ENCODE results near the gene CENPN. TPM values are rescaled to one million over a fixed set of nuclear protein-coding genes. Genes with fewer than 3 reads are reported as not detected.

Gene CENPN, protein sequence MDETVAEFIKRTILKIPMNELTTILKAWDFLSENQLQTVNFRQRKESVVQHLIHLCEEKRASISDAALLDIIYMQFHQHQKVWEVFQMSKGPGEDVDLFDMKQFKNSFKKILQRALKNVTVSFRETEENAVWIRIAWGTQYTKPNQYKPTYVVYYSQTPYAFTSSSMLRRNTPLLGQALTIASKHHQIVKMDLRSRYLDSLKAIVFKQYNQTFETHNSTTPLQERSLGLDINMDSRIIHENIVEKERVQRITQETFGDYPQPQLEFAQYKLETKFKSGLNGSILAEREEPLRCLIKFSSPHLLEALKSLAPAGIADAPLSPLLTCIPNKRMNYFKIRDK
- total RNA-seq (2013), result 6.8 TPM
- 1 to 10 TPM; 2.5 to 4.9 (median 4.4) TPM for polyA plus RNA-seq
- polyA minus RNA-seq, result 7.3 and 8.5 TPM in 2 replicates
- 3.5 to 12.3 (median 7.4) reads per million in 11 experiments for total RNA-seq

GRCh38 chr16:81006813-81007695 lies at the start of gene CENPN, which contains the start of gene CMC2:
TSS of gene CENPN (plus strand) at chr16:81007214. CDS start at chr16:81011940, 4,726 bp downstream.
TSS of gene CMC2 (minus strand) at chr16:81006885. CDS start at chr16:80997394, 9,491 bp downstream.
- H3K79me2 ChIP-seq (ENCODE audit: insufficient read depth, low read length), result peaks cover 81% of the 10 kb centered on the region
- no peaks in the 10 kb centered on the region for H3K9me3 Mint-ChIP-seq

More at GRCh38 chr16:81006813-81007695, at the start of gene CENPN, which contains the start of gene CMC2:
- no peaks in the 10 kb centered on the region for H4K20me1 ChIP-seq (ENCODE audit: insufficient read depth, low read length)
- peaks cover 29 to 37% of the 10 kb centered on the region in 2 donors for H3K4me1 ChIP-seq (ENCODE audit: control insufficient read depth in 1 of 2, insufficient read depth in 2 of 2, low read length in 2 of 2)
- peak within 1 kb of the TSS; percentile 87 for H3K9ac ChIP-seq (ENCODE audit: insufficient read depth, low read length, poor library complexity, severe bottlenecking)
- peak; percentile 98 to 99 (median 99) for DNase-seq
- H3K36me3 ChIP-seq (replicated peaks in 1 of 2; ENCODE audit: control insufficient read depth in 1 of 2, insufficient read depth in 2 of 2, low read length in 2 of 2), result peaks cover 3 to 15% of the 10 kb centered on the region in 2 donors
- peak within 1 kb of the TSS; percentile 91 to 98 for H3K4me3 Mint-ChIP-seq
- H3K4me1 Mint-ChIP-seq, result peaks cover 42% of the 10 kb centered on the region
- peak within 1 kb of the TSS; percentile 99 to 100 (median 100) for H3K27ac Mint-ChIP-seq
- H3K27me3 Mint-ChIP-seq (ENCODE audit: low read depth in 3 of 3), result peaks cover 0 to 2% (median 0%) of the 10 kb centered on the region in 3 donors
- H3K36me3 Mint-ChIP-seq, result peaks cover 8 to 9% of the 10 kb centered on the region in 2 donors
- H3K27me3 ChIP-seq (ENCODE audit: control insufficient read depth in 2 of 2, insufficient read depth in 2 of 2, low read length in 2 of 2), result no peaks in the 10 kb centered on the region
- under 1% methylated on average over 75 of the region's 75 CpGs for WGBS (ENCODE audit: insufficient coverage)
- peak within 1 kb of the TSS; percentile 90 to 98 for H3K27ac ChIP-seq (ENCODE audit: low read depth in 1 of 2, low read length in 2 of 2)
- peak within 1 kb of the TSS; percentile 92 for H3K4me2 ChIP-seq (replicated peaks; ENCODE audit: extremely low read depth, low read length, poor library complexity, severe bottlenecking)
- no peak for TF ChIP-seq CTCF (IDR thresholded peaks at IDR 0.05)
- peak within 1 kb of the TSS; percentile 56 to 95 (median 76) for H3K4me3 ChIP-seq (replicated peaks in 1 of 3; ENCODE audit: low read depth in 2 of 3, low read length in 3 of 3)
- H3K9me3 ChIP-seq (replicated peaks in 1 of 2; ENCODE audit: control insufficient read depth in 1 of 2, insufficient read depth in 1 of 2, low read length in 2 of 2), result no peaks in the 10 kb centered on the region
- peak within 1 kb of the TSS; percentile 85 for H2AFZ ChIP-seq (ENCODE audit: insufficient read depth, low read depth, low read length, poor library complexity, severe bottlenecking)
- intact Hi-C loops (cut with micrococcal nuclease), result loop anchor here (1.0 to 10.0 kb wide), 6 partner anchors 69 to 738 kb away; partner anchors contain the start of genes GCSH (in 2 of the 2), DYNLRB2 (in 1 of the 2) and GAN (in 1 of the 2)

All from CD14-positive monocyte (primary cell).